DMS114 treated with DMSO at 0.1 percent for 48 hours (cell line): Measurements from ENCODE around the gene BCL2L13.

Experiments used
- DNase-seq: peaks from one replicate; lab custom pipeline; 2025; ENCODE audit not compliant: unreplicated experiment; lab: John Stamatoyannopoulos, UW

BCL2L13 gene

DNA sequence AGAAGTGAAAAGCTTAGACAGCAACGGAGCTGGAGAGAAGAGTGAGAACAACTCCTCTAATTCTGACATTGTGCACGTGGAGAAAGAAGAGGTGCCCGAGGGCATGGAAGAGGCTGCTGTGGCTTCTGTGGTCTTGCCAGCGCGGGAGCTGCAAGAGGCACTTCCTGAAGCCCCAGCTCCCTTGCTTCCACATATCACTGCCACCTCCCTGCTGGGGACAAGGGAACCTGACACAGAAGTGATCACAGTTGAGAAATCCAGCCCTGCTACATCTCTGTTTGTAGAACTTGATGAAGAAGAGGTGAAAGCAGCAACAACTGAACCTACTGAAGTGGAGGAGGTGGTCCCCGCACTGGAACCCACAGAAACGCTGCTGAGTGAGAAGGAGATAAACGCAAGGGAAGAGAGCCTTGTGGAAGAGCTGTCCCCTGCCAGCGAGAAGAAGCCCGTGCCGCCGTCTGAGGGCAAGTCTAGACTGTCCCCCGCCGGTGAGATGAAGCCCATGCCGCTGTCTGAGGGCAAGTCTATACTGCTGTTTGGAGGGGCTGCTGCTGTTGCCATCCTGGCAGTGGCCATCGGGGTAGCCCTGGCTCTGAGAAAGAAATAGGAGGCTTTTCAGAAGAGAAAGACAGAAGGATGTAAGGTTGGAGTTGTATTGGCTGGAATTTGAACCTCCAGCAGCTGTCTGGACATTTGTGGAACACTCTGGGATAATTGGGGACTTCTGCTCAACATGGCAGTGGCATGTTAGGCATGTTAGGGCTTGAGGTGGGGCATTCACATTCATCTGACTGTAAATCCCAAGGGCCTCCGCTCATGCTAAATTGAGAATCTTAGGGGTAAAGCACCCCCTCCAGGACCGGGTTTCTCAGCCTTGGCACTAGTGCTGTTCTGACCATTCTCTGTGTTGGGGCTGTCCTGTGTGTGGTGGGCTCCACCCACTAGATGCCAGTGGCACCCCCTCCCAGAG, 88.7 kb downstream of the BCL2L13 start:
- DNase-seq = no peak

DNA sequence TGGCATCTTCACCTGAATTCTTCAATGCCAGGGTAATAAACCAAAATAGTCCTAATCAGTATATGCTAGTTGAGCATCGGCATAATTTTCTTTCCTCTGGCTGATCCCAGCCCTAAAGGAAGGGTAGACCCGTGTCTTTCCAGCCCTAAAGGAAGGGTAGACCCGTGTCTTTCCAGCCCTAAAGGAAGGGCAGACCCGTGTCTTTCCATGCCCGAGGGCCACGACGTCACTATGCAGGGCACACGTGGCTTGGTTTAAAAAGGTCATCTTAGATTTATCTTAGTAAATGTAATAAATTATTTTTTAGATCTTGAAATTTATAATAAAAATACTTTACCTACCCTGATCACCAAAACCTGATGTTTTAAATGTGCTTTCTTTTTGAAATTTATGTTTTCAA, 90.2 kb downstream of the BCL2L13 start:
- no peak for DNase-seq

DNA sequence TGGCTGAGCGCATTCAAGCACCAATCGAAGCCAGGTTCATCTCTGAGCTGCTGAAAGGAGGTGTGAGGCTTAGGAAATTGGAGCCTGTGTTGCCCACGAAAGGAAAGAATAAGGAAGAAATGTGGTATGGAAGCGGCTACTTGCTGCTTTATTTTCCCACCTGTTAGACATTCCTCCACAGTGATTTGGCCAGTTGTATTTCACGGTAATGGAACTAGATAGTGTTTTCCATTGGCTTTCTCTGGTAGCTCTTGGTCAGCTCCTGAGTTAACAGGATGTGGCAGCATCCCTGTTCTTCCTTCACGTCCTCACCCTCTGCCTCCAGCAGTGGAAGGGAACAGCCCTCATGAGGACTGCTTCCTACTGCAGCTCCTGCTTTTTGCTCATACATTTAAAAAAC, 91.0 kb downstream of the BCL2L13 start:
- no peak for DNase-seq

DNA sequence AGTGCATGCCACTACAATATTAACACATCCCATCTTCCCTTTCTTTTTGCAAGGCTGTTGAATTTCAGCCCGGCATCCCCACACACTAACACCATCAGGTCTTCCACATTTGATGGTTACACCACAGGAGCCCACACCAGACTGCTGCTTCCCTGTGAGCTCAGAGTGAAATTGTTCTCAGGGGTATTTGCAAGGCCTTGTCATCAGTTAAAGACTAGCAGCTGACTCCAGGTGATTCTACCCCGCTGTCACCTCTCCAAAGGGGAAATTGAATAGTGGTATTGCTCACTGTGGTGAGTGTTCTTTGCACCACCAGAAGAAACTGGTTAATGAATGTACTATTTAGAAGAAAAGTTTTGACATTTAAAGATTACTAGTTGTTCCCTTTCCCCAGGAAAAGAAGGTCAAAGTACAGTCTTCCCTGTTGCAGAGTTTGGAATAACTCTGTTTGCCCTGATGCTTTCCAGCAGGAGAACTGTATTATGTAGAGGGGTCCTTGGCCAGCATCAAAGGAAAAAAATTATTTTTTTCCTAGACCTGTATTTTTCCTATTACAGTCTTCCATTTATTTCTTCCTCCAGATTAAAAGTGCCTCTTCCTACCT, 93.8 kb downstream of the BCL2L13 start:
- no peak for DNase-seq

DNA sequence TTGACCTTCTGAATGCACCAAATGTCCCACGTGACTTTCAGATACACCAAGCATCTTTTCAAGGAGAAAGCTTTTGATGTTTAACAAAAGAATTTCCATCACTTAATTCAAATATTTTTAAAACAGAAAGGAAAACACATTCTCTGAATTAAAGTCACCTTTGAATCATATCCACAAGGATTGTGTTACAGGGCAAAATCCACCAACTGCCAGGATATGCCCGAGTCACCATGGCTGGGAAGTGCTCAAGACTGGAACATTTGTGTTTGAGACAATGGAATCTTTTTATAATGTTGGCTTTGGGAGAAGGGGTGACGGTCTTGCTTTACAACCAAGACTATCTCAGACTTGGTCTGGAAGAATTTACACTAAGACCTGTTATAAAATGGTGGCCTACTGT, 94.9 kb downstream of the BCL2L13 start:
- no peak for DNase-seq

DNA sequence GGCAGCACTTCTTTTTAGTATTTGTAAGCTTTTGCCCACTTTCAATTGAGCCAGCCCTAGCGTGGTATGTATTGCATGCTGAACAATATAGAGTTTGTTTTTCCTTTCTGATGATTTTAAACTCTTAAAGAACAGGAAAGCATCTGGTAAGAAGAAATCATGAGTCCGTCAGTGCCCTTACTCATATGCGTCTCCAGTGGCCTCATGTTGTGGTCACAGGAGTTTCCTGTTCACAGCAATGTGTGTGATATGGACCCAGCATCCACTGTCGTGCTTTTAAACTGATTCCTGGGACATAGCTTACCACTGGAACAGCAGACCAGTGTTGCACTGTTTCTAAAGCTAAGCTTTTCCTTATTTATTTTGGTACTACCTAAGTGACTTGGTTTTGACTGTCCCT, 95.6 kb downstream of the BCL2L13 start:
- DNase-seq = no peak

DNA sequence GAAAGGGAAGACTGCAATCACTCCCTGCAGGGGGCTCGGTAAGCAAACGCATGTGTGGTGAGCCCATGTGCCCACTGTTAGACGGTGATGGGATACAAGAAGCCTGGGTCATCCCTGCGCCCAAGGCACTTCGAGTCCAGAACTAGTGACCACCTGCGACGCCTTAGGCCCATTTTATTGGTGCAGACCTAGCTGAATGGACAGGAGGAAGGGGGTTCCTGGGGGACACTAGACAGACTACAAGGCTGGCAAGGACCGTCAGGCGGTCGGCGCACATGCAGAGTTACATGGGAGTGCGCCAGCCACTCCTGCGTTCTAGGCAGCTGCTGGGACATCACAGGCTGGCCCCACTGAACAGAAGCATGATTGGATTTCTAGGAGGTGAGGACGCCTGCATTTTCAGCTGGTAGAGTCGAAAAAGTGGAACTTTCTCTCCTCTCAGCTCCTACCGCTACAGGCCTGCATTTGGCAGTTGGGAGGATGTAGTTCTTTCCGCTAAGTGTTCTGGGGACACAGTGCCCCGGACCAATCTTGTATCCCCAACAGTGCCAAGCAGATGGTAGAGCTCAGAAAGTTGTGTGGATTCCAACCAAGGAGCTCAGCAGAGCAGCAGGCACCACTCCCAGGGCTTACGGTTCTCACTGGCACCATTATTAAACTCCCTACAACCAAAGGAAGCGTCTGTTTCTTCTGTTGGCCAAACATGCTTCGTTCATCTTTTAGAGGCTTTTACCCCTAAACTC, 100.0 kb downstream of the BCL2L13 start:
- no peak for DNase-seq

DNA sequence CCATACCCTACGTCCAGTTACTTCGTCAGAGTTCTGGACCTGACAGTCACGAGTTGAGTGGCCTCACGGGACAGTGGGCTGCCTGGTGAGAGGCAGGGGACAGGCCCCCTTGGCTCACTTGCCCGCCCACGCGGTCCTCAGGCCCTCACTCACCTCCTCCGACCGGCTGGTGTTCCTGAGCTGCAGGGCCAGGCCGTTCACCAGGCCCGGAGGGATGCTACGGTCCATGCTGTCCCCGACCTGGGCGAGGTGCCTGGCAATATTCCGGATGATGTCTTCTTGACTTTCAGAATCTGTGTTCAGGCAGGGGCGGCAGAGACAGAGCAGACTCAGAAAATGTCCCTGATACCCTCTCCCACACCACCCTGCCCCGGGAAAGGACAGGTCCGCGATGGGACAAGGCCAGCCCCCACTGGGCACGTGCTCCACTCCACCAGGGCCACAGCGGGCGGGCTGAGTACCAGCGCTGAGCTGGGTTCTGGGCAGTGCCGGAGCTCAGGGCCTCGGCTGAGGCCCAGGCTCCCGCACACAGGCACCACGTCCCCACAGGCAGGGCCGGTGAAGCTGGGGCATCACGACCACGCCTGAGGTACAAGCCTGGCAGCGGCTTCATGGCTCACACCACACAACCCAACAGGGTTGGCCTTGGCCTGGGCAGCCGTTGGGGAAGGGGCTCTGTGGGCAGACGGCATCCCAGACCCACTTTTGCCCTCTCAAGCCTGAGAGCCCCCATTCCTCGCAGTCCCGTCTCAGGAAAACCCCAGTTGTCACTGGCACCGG, 100.8 kb downstream of the BCL2L13 start:
- no peak for DNase-seq

DNA sequence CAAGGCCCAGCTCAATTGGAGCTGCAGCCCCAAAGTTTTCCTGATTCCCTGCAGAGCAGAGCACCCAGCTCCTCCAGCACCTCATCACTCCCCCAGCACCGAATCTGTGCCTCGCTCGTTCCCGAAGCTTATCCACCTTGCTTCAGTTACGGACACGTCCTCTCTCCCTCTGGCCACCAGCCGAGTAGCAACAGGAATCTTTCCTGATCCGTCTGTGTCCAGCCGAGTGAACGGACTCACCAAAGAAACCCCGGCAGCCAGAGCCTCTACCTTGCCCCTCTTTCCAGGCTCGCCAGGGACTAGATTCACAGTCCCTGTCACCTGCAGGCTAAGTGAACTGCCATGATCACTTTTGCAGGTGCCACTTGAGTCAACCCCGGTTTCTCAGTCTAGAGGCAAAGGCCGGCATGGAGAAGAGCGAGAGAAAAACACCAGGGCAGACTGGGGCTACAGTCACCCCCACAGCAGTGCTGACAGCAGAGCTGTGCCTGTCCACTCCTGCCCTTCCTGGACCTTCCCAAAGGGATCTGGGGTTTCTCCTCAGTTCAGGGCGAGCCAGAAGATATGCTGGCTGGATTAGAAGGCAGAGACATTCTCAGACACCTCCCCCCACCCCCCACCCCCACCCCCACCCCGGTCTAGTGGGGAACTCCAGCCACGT, 103.4 kb downstream of the BCL2L13 start:
- DNase-seq = no peak

DNA sequence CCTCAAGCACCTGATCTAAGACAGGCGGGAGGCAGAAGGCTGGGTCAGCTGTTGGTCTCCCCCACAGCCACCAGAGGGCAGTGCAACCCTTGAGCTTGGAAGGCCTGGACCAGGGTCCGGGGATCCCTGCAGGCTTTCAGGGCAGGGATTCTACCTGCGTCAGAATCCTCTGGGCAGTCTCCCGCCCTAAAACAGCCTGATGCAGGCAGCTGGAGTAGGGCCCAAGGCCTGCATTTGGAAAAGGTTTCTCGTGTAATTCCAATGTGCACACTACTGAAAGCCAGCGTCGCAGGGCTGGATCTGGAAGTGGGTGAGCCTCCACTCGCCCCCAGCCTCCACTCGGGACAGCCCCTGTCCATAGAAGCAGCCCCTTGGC, 104.0 kb downstream of the BCL2L13 start:
- DNase-seq = peak; percentile 19

DNA sequence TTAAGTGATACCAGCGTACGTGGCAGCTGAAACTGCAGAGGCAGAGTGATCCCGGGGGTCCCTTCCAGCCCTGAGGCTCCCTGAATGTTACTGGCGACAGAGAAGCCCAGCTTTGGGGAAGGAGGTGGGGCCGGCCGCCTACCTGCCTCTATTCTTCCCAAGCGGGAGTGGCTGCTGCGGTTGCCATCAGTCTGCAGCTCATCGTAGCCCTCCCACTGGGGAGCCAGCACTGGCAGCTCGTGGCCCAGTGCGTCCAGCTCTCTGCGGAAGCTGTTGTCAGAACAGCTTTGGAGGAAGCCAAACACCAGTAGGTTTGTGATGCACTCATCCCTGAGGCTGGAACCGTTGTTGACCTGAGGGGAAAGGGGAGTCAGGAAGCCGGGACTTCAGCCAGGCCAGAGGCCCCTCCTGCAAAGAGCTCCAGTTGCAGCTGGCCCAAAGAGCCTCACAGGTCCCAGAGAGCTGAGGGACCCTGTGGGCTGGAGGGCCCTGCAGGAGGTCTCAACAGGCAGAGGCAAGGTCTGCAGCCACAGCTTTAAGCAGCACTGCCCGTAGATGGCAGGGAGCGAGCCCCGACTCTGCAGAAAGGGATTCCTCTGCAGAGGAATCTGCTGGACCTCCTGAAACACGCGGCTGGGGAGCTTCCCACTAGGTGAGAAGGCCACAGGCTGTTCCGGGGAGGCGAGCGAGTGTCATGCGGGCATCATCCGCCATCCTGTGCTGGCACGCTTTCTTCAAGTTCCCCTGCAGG, 105.3 kb downstream of the BCL2L13 start:
- DNase-seq = no peak

DNA sequence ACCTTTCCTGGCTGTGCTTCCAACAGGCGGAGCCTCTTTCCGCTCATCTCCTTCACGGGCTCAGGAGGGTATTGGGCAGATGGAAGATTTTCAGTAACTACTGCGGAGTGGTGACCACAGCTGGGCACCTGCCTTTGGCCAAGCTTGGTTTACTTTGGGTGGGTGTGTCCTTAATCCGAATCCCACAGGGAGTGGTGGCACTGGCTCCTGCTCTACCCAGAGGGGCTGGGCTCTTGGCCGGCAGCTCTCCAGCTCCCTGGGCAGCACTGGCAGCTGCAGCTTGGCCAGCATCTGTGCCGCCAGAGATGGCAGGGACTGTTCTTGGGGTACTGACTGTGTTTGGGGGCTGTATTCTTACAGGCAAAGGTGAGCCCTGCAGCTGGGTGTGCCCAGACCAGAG, 105.9 kb downstream of the BCL2L13 start:
- DNase-seq = no peak

DNA sequence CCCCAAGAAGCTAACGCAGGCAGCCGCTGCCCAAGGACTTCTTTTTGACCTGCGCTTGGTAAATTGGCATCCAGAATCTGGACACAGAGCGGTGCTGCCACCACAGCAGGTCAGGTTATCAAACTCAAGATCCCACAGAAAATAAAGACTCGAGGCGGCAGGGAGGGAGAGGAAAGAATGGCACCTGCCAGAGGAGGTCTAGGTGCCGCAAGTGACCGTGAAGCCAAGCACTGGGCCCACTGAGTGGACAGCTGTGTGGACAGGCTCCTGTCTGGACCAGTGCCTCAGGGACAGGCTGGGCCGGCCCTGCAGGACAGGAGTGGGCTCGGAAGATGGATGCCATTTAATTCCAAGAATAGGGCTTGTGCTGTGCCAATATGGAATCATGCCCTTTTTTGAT, 108.4 kb downstream of the BCL2L13 start:
- no peak for DNase-seq

DNA sequence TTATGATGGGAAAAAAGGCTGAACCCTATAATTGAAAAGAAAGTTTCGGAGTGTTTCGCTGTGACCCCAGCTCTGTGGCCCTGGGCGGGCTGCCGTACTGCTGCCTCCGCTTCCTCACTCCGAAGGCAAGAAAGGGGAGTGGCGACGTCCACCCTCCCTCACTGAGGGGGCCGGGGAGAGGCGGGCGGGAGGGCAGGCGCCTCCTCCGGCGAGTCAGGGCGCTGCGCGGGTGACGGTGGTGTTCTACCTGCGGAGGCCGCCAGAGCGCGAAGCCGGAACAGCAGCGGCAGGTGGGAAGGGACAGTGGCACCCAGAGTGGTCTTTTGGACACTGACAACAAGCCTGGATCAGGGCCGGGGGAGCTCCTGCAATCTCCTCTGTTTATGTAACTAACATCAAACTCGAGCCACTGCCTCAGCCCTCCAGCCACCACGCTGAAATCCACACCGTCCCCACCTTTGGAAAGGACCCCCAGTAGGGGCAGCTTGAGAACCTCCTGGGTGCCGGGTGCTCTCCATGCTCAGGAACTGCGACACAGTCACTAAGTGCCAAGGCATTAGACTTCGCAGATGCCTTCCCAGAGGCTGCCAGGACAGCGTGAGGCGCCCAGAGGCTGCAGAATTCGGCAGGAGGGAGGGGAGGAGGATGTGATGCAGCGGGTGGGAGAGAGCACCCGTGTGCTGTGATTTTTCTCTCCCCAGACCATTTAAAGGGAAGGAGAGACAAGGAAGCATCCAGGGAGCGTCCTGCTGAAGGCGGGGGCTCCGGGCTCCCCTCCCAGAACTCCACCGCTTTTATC, 110.2 kb downstream of the BCL2L13 start:
- DNase-seq = no peak

DNA sequence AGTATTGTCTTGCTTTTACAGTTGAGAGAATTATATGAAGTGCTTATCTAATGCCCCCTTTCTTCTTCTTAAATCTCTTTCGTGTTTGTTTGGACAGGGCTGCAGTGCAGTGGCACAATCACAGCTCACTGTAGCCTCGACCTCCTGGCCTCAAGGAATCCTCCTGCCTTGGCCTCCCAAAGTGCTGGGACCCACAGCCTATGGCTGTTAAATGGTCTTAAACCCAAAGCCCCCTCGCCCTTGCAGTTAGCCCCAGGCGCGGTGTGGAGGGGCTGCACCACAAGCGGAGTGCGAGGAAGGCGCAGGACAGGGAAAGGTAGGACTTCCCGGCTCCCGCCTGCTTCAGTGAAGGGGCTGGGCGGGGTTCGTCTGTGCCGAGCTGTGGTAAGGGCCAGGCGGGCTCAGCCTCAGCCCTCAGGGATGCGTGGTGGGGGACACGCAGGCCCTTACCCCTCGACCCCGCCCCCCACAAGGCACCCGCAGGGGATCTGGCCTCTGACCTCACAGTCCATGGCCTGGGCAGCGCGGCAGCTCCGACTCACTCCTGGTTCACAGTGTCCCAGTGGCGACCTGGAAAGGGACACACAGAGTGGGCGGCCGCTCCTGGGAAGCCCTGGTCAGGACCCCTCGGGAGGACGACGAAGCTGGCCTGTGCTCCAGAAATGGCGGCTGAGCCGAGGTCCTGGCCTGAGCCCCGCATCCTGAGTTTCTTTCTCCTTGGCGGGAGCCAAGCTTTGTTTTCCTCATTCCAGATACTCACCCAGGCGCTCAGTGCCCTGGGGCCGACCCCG, 111.2 kb downstream of the BCL2L13 start:
- no peak for DNase-seq

DNA sequence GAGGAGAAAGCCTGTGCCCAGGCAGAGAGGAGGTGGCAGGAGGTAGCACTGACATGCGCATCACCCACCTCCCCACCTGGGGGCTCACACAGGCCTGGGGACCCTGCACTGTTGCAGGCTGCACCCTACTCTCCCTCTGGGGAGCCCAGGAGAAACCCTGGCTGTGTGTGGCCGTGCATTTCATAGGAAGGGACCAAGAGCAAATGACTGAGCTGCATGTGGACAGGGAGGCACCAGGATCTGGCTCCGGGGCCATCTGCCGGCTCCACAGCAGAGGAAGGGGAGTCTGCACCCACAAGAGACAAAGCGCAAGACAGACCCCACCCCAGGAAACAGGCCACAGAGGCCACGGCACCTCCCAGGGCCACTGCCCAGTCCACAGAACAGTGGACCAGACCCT, 113.0 kb downstream of the BCL2L13 start:
- no peak for DNase-seq

DNA sequence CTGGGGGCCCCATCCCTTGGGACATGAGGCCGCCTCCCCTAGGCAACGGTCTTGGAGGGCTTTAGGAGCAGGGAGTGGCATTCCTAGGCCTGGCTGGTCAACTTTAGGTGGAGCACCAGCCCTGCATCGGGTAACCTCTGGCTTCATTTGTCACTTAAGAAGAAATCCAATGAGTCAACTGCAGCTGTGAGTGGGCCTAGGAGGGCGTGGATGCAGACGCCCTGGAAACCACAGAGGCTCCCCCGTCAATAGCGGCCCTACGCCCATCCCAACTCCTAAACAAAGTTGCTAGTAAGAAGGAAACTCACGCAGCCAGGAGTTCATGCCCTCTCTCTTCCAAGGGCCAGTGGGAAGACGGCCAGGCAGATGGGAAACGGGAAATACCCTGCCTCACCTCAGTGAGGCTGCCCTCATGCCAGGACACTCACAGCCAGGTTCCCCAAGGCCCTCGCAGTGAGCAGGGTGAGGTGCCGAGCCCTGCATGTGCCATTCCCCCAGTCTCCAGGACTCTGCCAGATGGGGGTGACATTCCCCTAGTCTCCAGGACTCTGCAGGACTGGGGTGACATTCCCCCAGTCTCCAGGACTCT, 114.9 kb downstream of the BCL2L13 start:
- no peak for DNase-seq
